ENCODE results near the gene ATG4C. TPM values are rescaled to one million over a fixed set of nuclear protein-coding genes. Genes with fewer than 3 reads are reported as not detected.
"Not testable (repeated sequence)": the region's sequence is repeated elsewhere in the genome, so short reads cannot be mapped to it uniquely, and the experiment has no call there.

Gene ATG4C
- total RNA-seq, 1 donor = 13.5 TPM

GRCh38 chr1:62774006-62774405 is 9.9 kb upstream of the ATG4C start:
- no peak overlapping the region for H3K4me3 ChIP-seq (ENCODE audit: low read depth, low read length)
- TF ChIP-seq CTCF (IDR thresholded peaks at IDR 0.05; ENCODE audit: insufficient read depth, low read length) = no peak
- no peak for DNase-seq (ENCODE audit: low read depth)

- no peak overlapping the region for H3K4me3 ChIP-seq (ENCODE audit: low read depth, low read length)
- DNase-seq (ENCODE audit: low read depth) = no peak
- TF ChIP-seq CTCF (IDR thresholded peaks at IDR 0.05; ENCODE audit: insufficient read depth, low read length) = no peak
Measured at GRCh38 chr1:62774971-62775595, 8.8 kb upstream of the ATG4C start.

GRCh38 chr1:62778208-62778607 is 5.7 kb upstream of the ATG4C start:
- no peak overlapping the region for H3K4me3 ChIP-seq (ENCODE audit: low read depth, low read length)
- no peak for TF ChIP-seq CTCF (IDR thresholded peaks at IDR 0.05; ENCODE audit: insufficient read depth, low read length)
- DNase-seq (ENCODE audit: low read depth) = no peak

- no peak for TF ChIP-seq CTCF (IDR thresholded peaks at IDR 0.05; ENCODE audit: insufficient read depth, low read length)
- DNase-seq (ENCODE audit: low read depth) = peak; percentile 76
- no peak overlapping the region for H3K4me3 ChIP-seq (ENCODE audit: low read depth, low read length)
Measured at GRCh38 chr1:62781841-62782543, 1.9 kb upstream of the ATG4C start.

GRCh38 chr1:62782544-62783212 is 1.3 kb upstream of the ATG4C start:
- H3K4me3 ChIP-seq (ENCODE audit: low read depth, low read length); DNase-seq (ENCODE audit: low read depth): not testable (repeated sequence)

- peak overlapping the region; percentile 73 for H3K4me3 ChIP-seq (ENCODE audit: low read depth, low read length)
- DNase-seq (ENCODE audit: low read depth) = peak; percentile 40
- TF ChIP-seq CTCF (IDR thresholded peaks at IDR 0.05; ENCODE audit: insufficient read depth, low read length) = peak; percentile 19
Measured at GRCh38 chr1:62784509-62785365, 805 bp downstream of the ATG4C start.

Data from fibroblast of the aortic adventitia (primary cell).